ENCODE results near the gene METTL16. TPM values are rescaled to one million over a fixed set of nuclear protein-coding genes. Genes with fewer than 3 reads are reported as not detected.
A peak's percentile ranks its signal among the peaks of the same experiment; 100 is the strongest.

METTL16 gene
- total RNA-seq, 1 donor from 2014 or later, result 16.7 TPM

- intact Hi-C loops (cut with DNase I), result no loop called here
- ATAC-seq (ENCODE audit: poor library complexity), result peak; percentile 68
- peak; percentile 100 for DNase-seq
These were observed 110.1 kb downstream of the METTL16 start for GRCh38 chr17:2401426-2402221.

- intact Hi-C loops (cut with DNase I), result no loop called here
- peak; percentile 97 for DNase-seq
These were observed 110.7 kb downstream of the METTL16 start, which contains the start of gene MNT for GRCh38 chr17:2400877-2401425. Gene MNT, minus strand, starts transcription at chr17:2401060. Its CDS starts 348 bp downstream, at chr17:2400712.

GRCh38 chr17:2400474-2400866, 111.2 kb downstream of the METTL16 start:
- intact Hi-C loops (cut with DNase I), result no loop called here
- no peak for ATAC-seq (ENCODE audit: poor library complexity)

More at GRCh38 chr17:2400877-2401425, 110.7 kb downstream of the METTL16 start, which contains the start of gene MNT:
- peak; percentile 73 for ATAC-seq (ENCODE audit: poor library complexity)

DNA sequence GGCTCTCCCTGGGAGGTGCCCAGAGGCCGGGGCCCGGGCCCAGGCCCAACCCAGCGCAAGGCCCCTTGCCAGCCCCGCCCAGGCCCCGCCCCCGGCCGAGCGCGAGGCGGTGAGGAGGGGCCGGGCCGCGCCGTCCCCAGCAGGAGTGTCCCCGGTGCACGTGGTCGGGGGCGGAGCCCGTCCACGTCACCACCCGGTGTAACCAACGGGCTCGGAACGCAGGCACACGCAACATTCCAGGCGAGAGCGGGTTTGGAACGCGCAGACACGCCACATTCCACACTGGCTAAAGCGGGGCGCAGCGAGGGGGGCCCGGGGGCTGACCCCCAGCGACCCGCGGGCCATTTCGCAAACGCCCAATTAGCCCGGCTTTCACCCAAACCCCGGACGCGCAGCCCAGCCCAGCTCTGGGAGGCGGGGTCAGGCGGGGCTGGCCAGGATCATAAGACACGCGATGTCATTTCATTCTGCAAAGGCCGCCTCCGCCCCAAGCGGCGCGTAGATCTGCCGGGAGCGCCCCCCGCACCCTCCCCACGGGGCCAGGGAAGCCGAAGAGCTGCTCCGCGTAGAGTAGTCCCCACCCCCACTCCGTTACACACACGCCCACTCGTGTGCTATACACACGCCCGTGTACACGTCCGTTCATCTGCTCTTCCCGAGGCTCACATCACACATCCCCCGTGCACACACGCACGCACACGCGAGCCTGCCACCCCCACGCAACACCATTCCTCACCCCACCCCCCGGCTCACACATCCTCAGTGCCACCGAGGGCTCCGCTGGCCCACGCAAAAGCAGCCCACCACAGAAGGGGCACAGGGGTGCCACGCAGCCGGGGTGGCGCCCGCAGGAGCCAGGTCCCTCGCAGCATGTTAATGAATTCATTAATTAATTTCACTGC, 111.9 kb downstream of the METTL16 start:
- ATAC-seq (ENCODE audit: poor library complexity) (peak; percentile 71), DNase-seq (peak; percentile 98)
- intact Hi-C loops (cut with DNase I), result no loop called here

More at GRCh38 chr17:2400474-2400866, 111.2 kb downstream of the METTL16 start:
- DNase-seq, result peak; percentile 75

GRCh38 chr17:2398655-2399571, 112.8 kb downstream of the METTL16 start:
- intact Hi-C loops (cut with DNase I), result no loop called here
- ATAC-seq (ENCODE audit: poor library complexity) (no peak), DNase-seq (peak; percentile 75)

DNA sequence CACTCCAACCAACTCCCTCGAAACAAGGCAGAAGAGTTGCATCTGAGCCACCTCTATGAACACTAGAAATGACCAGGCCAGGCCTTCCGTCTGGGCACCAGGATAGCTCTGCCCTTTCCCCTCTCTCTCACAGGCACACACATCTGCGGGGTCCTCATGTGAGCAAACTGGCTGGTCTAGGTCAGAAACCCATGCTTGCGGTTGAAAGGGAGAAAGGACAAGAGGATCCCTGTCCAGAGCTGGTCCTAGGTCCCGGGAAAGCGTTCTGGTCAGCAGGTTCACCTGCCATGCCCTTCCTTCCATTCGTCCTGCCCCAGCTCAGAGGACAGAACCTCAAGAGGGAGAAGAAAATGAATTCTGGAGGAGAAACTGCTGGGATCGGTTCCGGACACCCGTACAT, 113.5 kb downstream of the METTL16 start:
- intact Hi-C loops (cut with DNase I), result no loop called here
- ATAC-seq (ENCODE audit: poor library complexity) (no peak), DNase-seq (no peak)

- ATAC-seq (ENCODE audit: poor library complexity), result no peak
These were observed 114.2 kb downstream of the METTL16 start for GRCh38 chr17:2397247-2398171.

GRCh38 chr17:2396568-2397246, 115.0 kb downstream of the METTL16 start:
- intact Hi-C loops (cut with DNase I), result no loop called here
- peak; percentile 26 for ATAC-seq (ENCODE audit: poor library complexity)
- DNase-seq, result peak; percentile 96

More at GRCh38 chr17:2397247-2398171, 114.2 kb downstream of the METTL16 start:
- DNase-seq, result peak; percentile 35
- intact Hi-C loops (cut with DNase I), result no loop called here

GRCh38 chr17:2396192-2396567, 115.5 kb downstream of the METTL16 start:
- DNase-seq, result no peak
- intact Hi-C loops (cut with DNase I), result no loop called here
- ATAC-seq (ENCODE audit: poor library complexity), result no peak

- intact Hi-C loops (cut with DNase I), result no loop called here
- ATAC-seq (ENCODE audit: poor library complexity), result no peak
These were observed 116.2 kb downstream of the METTL16 start for GRCh38 chr17:2395258-2396181.

DNA sequence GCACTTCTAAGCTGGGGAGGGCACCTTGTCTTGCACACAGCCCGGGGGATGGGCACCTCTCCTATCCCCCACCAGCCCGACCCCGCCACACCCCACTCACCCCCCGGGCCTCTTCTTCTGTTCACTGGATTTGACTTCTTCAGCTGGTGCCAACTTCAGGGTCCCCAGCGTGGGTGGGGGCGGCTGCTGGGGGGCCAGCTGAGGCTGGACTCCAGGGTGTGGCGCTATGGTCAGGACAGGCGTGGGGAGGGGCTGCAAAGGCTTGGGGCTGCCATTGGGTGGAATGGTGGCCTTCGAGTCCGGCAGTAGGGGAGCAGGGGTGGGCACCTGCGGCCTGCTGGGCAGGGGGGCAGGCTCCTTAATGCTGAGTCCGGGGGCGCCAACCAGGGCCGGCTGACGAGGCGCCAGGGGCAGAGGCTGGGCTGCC, 116.9 kb downstream of the METTL16 start:
- ATAC-seq (ENCODE audit: poor library complexity) (no peak), DNase-seq (peak; percentile 42)
- intact Hi-C loops (cut with DNase I), result no loop called here

More at GRCh38 chr17:2395258-2396181, 116.2 kb downstream of the METTL16 start:
- DNase-seq, result peak; percentile 56

GRCh38 chr17:2393954-2394749, 117.5 kb downstream of the METTL16 start:
- ATAC-seq (ENCODE audit: poor library complexity) (no peak), DNase-seq (peak; percentile 53)
- intact Hi-C loops (cut with DNase I), result no loop called here

DNA sequence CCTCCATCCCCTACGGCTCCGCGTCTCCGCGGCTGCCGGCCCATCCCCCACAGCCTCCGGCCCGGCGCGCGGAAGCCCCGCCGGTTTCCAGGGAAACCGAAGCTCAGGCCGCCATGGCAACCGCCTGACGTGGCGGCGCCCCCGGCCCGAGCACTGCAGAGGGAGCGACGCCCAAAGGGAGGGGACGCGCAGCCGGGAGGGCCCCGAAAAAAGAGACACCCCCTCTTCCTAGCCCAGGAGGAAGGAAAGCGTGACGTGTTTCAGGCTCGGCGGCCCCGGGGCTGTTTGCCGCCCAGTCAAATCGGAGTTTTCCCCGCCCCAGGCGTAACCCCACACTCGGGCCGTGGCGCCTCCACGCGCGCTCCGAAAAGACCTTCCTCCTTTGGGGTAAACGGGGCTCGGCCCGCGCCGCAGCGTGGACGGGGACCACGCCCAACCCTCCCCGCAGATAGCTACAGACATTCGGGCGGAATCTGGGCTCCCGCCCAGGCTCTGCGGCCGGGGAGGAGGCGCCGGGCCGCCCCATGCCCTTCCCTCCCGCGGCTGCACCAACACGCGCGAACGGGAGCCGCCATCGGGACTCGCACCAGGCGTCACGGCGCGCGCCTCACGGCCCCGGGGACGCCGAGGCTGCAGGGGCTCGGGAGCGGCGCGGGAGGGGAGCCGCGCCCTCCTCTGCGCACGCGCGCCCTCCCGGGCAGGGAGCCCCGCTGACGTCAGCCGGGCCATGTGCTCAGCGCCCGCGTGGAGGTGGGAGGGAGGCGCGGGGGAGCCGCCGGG, 118.3 kb downstream of the METTL16 start:
- intact Hi-C loops (cut with DNase I), result no loop called here
- ATAC-seq (ENCODE audit: poor library complexity) (peak; percentile 68), DNase-seq (peak; percentile 94)
